ENCODE measurements around the gene PARVA. TPM values are rescaled to one million over a fixed set of nuclear protein-coding genes. Genes with fewer than 3 reads are reported as not detected.

The PARVA gene
- total RNA-seq, 4 donors from 2014 or later = 181 to 228 (median 210) TPM

- H3K4me3 ChIP-seq = no peak overlapping the region
- no peaks in the 10 kb centered on the region for H3K27me3 ChIP-seq
- no peak for DNase-seq (ENCODE audit: extremely low spot score)
- peak overlapping the region in 2 of 4 donors; percentile 26 to 47 for H3K27ac ChIP-seq (replicated peaks in 1 of 4)
- WGBS = 50% methylated on average over 3 of the region's 3 CpGs
- H3K36me3 ChIP-seq = peaks cover 12 to 50% (median 34%) of the 10 kb centered on the region in 4 donors
- TF ChIP-seq EP300 (IDR thresholded peaks at IDR 0.05) (no peak), POLR2AphosphoS5 (IDR thresholded peaks at IDR 0.05) (no peak), POLR2A (IDR thresholded peaks at IDR 0.05; ENCODE audit: low read depth) (no peak), CTCF (IDR thresholded peaks at IDR 0.05) (no peak)
- intact Hi-C loops (cut with DNase I) = loop anchor here (10.0 kb wide), 1 partner anchor 161 kb away; no protein-coding TSS in a partner anchor
- no peaks in the 10 kb centered on the region for H3K9me3 ChIP-seq
- peaks cover 12 to 70% (median 55%) of the 10 kb centered on the region in 4 donors for H3K4me1 ChIP-seq
Observed at GRCh38 chr11:12503886-12504285, 126.5 kb downstream of the PARVA start.

GRCh38 chr11:12505183-12505582, 127.8 kb downstream of the PARVA start:
- DNase-seq (ENCODE audit: extremely low spot score) = peak; percentile 89
- H3K4me1 ChIP-seq = peaks cover 12 to 80% (median 61%) of the 10 kb centered on the region in 4 donors
- intact Hi-C loops (cut with DNase I) = loop anchor here (10.0 kb wide), 1 partner anchor 160 kb away; no protein-coding TSS in a partner anchor

GRCh38 chr11:12506404-12506921, 129.1 kb downstream of the PARVA start:
- Histone ChIP-seq H3K4me1 (peaks cover 12 to 80% (median 60%) of the 10 kb centered on the region in 4 donors), H3K4me3 (no peak overlapping the region), H3K36me3 (peaks cover 12 to 54% (median 32%) of the 10 kb centered on the region in 4 donors), H3K27ac (replicated peaks in 1 of 4) (peak overlapping the region in 3 of 4 donors; percentile 42 to 55 (median 53)), H3K9me3 (no peaks in the 10 kb centered on the region), H3K27me3 (no peaks in the 10 kb centered on the region)
- intact Hi-C loops (cut with DNase I) = loop anchor here (10.0 kb wide), 1 partner anchor 158 kb away; no protein-coding TSS in a partner anchor
- TF ChIP-seq CTCF (IDR thresholded peaks at IDR 0.05) = no peak
- no peak for TF ChIP-seq POLR2AphosphoS5 (IDR thresholded peaks at IDR 0.05)
- TF ChIP-seq POLR2A (IDR thresholded peaks at IDR 0.05; ENCODE audit: low read depth) = no peak
- TF ChIP-seq EP300 (IDR thresholded peaks at IDR 0.05) = no peak
- no peak for DNase-seq (ENCODE audit: extremely low spot score)

More at GRCh38 chr11:12505183-12505582, 127.8 kb downstream of the PARVA start:
- peak overlapping the region in 1 of 4 donors; percentile 37 for H3K27ac ChIP-seq (replicated peaks in 1 of 4)
- no peaks in the 10 kb centered on the region for H3K9me3 ChIP-seq
- TF ChIP-seq CTCF (IDR thresholded peaks at IDR 0.05) (no peak), POLR2A (IDR thresholded peaks at IDR 0.05; ENCODE audit: low read depth) (no peak), EP300 (IDR thresholded peaks at IDR 0.05) (no peak), POLR2AphosphoS5 (IDR thresholded peaks at IDR 0.05) (no peak)
- peaks cover 12 to 54% (median 37%) of the 10 kb centered on the region in 4 donors for H3K36me3 ChIP-seq
- H3K4me3 ChIP-seq = no peak overlapping the region
- WGBS = 94% methylated on average over 2 of the region's 2 CpGs
- H3K27me3 ChIP-seq = no peaks in the 10 kb centered on the region

GRCh38 chr11:12507391-12507790, 130.0 kb downstream of the PARVA start:
- Histone ChIP-seq H3K27me3 (no peaks in the 10 kb centered on the region), H3K36me3 (peaks cover 12 to 61% (median 33%) of the 10 kb centered on the region in 4 donors), H3K4me1 (peaks cover 12 to 71% (median 52%) of the 10 kb centered on the region in 4 donors), H3K4me3 (no peak overlapping the region), H3K27ac (replicated peaks in 1 of 4) (peak overlapping the region; percentile 42 to 55 (median 51)), H3K9me3 (no peaks in the 10 kb centered on the region)
- intact Hi-C loops (cut with DNase I) = loop anchor here (10.0 kb wide), 1 partner anchor 157 kb away; no protein-coding TSS in a partner anchor
- peak; percentile 91 for DNase-seq (ENCODE audit: extremely low spot score)
- 57% methylated on average over 4 of the region's 4 CpGs for WGBS
- peak in 1 of 2 donors; percentile 4 for TF ChIP-seq POLR2AphosphoS5 (IDR thresholded peaks at IDR 0.05)
- no peak for TF ChIP-seq POLR2A (IDR thresholded peaks at IDR 0.05; ENCODE audit: low read depth)

- Histone ChIP-seq H3K4me1 (peaks cover 7 to 62% (median 44%) of the 10 kb centered on the region in 4 donors), H3K9me3 (no peaks in the 10 kb centered on the region), H3K27ac (replicated peaks in 1 of 4) (peak overlapping the region; percentile 42 to 55 (median 51)), H3K36me3 (peaks cover 16 to 70% (median 37%) of the 10 kb centered on the region in 4 donors), H3K27me3 (no peaks in the 10 kb centered on the region), H3K4me3 (no peak overlapping the region)
- DNase-seq (ENCODE audit: extremely low spot score) = peak; percentile 75
- intact Hi-C loops (cut with DNase I) = loop anchor here (10.0 kb wide), 1 partner anchor 157 kb away; no protein-coding TSS in a partner anchor
- no peak for TF ChIP-seq CTCF (IDR thresholded peaks at IDR 0.05)
- TF ChIP-seq POLR2AphosphoS5 (IDR thresholded peaks at IDR 0.05) = peak in 1 of 2 donors; percentile 57
- WGBS = 36% methylated on average over 4 of the region's 4 CpGs
Observed at GRCh38 chr11:12508151-12508751, 130.9 kb downstream of the PARVA start.

Data from esophagus muscularis mucosa (tissue), 4 donors.